Stimulated activated CD8-positive, alpha-beta memory T cell treated with anti-CD3 and anti-CD28 coated beads, Interleukin-2, amount 100 ng/mL, for 1 hour (primary cell): ENCODE results near the gene C1QL2.

Experiments used
- DNase-seq, 2 donors: peaks; one replicate each; pipeline ENCODE4 v3.0.0-alpha.2; 2020; ENCODE audit warnings: low read depth in 2 of 2

The C1QL2 gene

GRCh38 chr2:119179202-119179601 is 20.7 kb upstream of the C1QL2 start:
- DNase-seq, result no peak

- no peak for DNase-seq
These were observed 20.2 kb upstream of the C1QL2 start for GRCh38 chr2:119178776-119179175.

- DNase-seq, result no peak
These were observed 19.3 kb upstream of the C1QL2 start for GRCh38 chr2:119177838-119178190.

- DNase-seq, result no peak
These were observed 18.8 kb upstream of the C1QL2 start for GRCh38 chr2:119177171-119177837.

GRCh38 chr2:119175517-119175916 is 17.0 kb upstream of the C1QL2 start:
- DNase-seq, result no peak

- DNase-seq, result no peak
These were observed 16.4 kb upstream of the C1QL2 start for GRCh38 chr2:119174993-119175347.

- DNase-seq, result peak; percentile 24 to 28
These were observed 15.9 kb upstream of the C1QL2 start for GRCh38 chr2:119174216-119174992.

GRCh38 chr2:119173556-119174060 is 15.1 kb upstream of the C1QL2 start:
- DNase-seq, result no peak

- no peak for DNase-seq
These were observed 12.0 kb upstream of the C1QL2 start for GRCh38 chr2:119170504-119170903.

GRCh38 chr2:119169717-119170116 is 11.2 kb upstream of the C1QL2 start:
- DNase-seq, result no peak

GRCh38 chr2:119160361-119160990 is 1.9 kb upstream of the C1QL2 start:
- no peak for DNase-seq

GRCh38 chr2:119157850-119158511 is 570 bp downstream of the C1QL2 start:
- no peak for DNase-seq

GRCh38 chr2:119156891-119157773 is 1.4 kb downstream of the C1QL2 start:
- DNase-seq, result no peak

GRCh38 chr2:119156105-119156890 is 2.3 kb downstream of the C1QL2 start:
- no peak for DNase-seq

- no peak for DNase-seq
These were observed 2.9 kb downstream of the C1QL2 start for GRCh38 chr2:119155633-119156032.

GRCh38 chr2:119154076-119154475 is 4.5 kb downstream of the C1QL2 start:
- no peak for DNase-seq

GRCh38 chr2:119149611-119150010 is 8.9 kb downstream of the C1QL2 start:
- no peak for DNase-seq

GRCh38 chr2:119147776-119148715 is 10.5 kb downstream of the C1QL2 start:
- no peak for DNase-seq

GRCh38 chr2:119144806-119145205 is 13.7 kb downstream of the C1QL2 start:
- DNase-seq, result no peak
